Measurements from ENCODE around the gene PSMG3.

Gene PSMG3

DNA sequence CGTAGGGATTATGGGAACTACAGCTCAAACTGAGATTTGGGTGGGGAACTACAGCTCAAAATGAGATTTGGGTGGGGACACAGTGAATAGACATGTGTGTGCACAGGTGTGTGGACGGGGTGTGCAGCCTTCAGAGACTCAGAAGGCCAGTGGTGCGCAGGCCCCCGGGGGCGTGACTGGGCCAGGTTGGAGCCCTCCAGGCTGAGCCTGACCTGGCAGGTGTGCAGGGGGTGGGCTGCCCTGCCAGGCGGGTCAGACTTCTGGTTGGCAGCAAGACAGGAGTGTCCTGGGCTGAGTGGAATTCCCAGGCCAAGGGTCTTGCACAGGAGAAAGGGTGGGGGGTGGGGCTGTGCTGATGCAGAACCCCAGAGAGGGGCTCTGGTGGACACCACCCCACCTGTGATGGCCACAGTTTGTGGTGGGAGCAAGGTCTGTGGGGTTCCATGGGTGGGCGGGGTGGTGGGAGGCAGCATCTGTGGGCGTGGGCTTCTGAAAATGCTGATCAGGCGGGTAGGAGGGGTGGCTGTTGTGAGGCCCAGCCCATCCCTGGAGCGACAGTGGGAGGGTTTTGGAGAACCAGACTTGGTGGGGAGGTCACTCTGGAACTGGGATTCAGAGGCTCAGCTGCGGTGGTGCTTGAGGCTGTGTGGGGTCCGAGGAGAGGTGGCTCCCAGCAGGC lies 29.3 kb upstream of the PSMG3 start:
- Histone ChIP-seq H3K9ac (ENCODE audit: insufficient read length) (no peak overlapping the region), H3K36me3 (ENCODE audit: insufficient read depth, low read length) (no peaks in the 10 kb centered on the region), H3K27ac (no peak overlapping the region), H3K9me3 (ENCODE audit: low read depth, low read length) (no peaks in the 10 kb centered on the region), H3K4me3 (no peak overlapping the region)
- DNase-seq (ENCODE audit: low read depth, low spot score), result no peak
- TF ChIP-seq FOXP2 (optimal IDR thresholded peaks at IDR 0.05; ENCODE audit: control extremely low read depth, extremely low read length, insufficient read depth) (no peak), POLR2AphosphoS5 (IDR thresholded peaks at IDR 0.05; ENCODE audit: borderline replicate concordance, low read depth, low read length) (no peak), EZH2 (IDR thresholded peaks at IDR 0.05) (no peak)

DNA sequence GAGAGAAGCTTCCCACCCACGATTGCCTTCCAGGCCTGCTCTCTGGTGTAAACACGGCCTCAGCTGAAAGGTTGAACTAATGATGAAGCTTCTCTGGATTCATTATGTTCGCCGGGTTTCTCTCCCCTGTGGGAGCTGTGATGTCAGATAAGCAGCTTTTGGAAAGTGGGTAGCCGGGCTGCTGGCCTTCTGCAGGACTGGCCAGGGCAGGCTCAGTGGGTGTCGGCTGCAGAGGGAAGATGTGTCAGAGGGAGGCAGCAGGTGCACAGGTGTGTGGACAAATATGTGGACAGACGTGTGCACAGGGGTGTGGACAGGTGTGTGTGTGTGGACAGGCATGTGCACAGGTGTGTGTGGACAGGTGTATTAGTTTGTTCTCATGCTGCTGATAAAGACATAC lies 28.5 kb upstream of the PSMG3 start:
- Histone ChIP-seq H3K9ac (ENCODE audit: insufficient read length) (no peak overlapping the region), H3K4me3 (no peak overlapping the region), H3K36me3 (ENCODE audit: insufficient read depth, low read length) (no peaks in the 10 kb centered on the region), H3K9me3 (ENCODE audit: low read depth, low read length) (no peaks in the 10 kb centered on the region), H3K27ac (no peak overlapping the region)
- TF ChIP-seq EZH2 (IDR thresholded peaks at IDR 0.05) (no peak), FOXP2 (optimal IDR thresholded peaks at IDR 0.05; ENCODE audit: control extremely low read depth, extremely low read length, insufficient read depth) (no peak), POLR2AphosphoS5 (IDR thresholded peaks at IDR 0.05; ENCODE audit: borderline replicate concordance, low read depth, low read length) (no peak)
- no peak for DNase-seq (ENCODE audit: low read depth, low spot score)

DNA sequence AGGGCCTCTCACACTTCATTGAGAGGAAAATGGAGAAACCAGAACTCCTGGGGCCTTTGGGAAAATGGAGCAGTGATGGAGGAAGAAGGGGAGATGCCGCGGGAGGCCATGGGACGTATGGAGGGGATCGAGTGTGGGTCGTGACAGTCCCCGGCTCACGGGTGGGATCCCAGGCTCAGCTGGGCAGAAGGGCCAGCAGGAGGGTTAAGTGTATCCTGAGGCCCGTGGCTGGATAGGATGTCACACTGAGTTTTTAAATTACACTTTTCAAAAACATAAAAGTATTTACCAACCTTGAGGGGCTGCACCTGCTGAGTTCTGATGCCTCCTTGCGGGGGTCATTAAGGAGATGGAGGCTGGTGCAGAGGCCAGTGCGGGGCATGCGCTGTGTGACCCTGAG lies 28.0 kb upstream of the PSMG3 start:
- Histone ChIP-seq H3K4me3 (no peak overlapping the region), H3K9ac (ENCODE audit: insufficient read length) (no peak overlapping the region), H3K36me3 (ENCODE audit: insufficient read depth, low read length) (no peaks in the 10 kb centered on the region), H3K9me3 (ENCODE audit: low read depth, low read length) (no peaks in the 10 kb centered on the region), H3K27ac (no peak overlapping the region)
- no peak for TF ChIP-seq FOXP2 (optimal IDR thresholded peaks at IDR 0.05; ENCODE audit: control extremely low read depth, extremely low read length, insufficient read depth)
- no peak for TF ChIP-seq EZH2 (IDR thresholded peaks at IDR 0.05)
- TF ChIP-seq POLR2AphosphoS5 (IDR thresholded peaks at IDR 0.05; ENCODE audit: borderline replicate concordance, low read depth, low read length), result no peak
- no peak for DNase-seq (ENCODE audit: low read depth, low spot score)

DNA sequence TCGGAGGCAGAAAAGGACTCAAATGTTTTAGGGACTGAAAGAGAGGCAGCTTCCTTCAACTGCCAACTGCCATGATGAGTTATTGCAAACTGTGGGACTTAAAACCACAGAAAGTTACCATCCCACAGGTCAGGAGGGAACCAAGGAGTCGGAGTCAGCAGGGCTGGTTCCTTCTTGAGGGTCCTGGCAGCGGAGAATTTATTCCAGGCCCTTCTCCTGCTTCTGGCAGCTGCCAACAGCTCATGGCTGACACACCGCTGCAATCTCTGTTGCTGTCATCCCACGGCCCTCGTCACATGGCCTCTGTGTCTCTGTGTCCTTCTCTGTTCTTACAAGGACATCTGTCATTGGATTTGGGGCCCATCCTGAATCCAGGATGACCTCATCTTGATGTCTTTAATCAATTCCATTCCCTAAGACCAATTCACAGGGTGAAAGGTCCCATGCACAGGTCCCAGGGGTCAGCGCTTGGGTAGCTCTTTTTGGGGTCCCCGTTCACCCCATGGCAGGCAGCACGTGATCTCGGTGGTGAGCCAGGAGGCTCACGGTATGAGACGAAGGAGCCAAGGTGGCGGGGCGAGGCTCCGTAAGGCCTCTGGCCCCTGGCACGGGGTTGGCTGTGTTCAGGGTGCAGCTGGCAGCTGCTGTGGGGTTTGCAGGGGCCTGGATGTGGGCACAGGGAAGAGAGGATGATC lies 27.4 kb upstream of the PSMG3 start:
- Histone ChIP-seq H3K4me3 (no peak overlapping the region), H3K9me3 (ENCODE audit: low read depth, low read length) (no peaks in the 10 kb centered on the region), H3K27ac (no peak overlapping the region), H3K9ac (ENCODE audit: insufficient read length) (no peak overlapping the region), H3K36me3 (ENCODE audit: insufficient read depth, low read length) (no peaks in the 10 kb centered on the region)
- DNase-seq (ENCODE audit: low read depth, low spot score), result no peak
- TF ChIP-seq EZH2 (IDR thresholded peaks at IDR 0.05) (no peak), FOXP2 (optimal IDR thresholded peaks at IDR 0.05; ENCODE audit: control extremely low read depth, extremely low read length, insufficient read depth) (no peak), POLR2AphosphoS5 (IDR thresholded peaks at IDR 0.05; ENCODE audit: borderline replicate concordance, low read depth, low read length) (no peak)

DNA sequence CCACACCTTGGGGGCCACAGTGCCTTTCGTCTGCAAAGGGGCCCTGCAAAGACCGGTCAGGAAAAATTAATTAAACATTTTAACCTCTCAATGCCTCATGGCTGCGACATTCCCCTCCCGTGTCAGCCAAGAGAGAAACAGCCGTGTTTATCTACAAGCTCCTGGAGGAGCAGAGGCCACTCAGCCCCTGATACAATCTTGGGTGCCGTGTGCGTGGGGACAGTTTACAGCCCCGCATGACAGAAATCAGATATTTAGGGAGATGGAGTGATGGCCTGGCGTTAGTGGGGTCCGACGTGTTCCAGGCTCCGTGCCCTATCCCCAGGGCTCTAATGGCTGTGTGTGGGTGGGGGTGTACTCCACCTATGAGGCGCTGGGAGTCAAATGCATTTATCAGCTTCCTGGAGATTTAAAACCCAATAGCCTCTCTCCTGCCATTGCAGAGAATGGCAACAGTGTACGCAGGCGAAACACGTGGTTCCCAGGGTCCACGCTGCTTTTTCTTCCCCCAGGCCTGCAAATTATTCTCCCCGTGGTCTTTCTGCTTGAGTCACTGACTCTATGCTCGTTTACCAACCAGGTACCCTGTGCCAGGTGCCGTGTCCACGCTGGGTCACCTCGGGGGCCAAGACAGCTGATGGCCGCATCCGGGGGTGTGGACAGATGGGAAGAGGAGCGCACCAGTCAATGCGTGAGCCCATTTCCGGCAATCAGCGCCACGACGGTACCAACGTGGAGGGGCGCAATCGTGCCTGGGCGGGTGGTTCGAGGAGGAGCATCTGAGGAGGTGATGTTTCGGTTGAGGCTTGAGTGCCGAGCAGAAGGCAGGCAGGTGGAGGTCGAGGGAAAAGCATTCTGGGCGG lies 26.6 kb upstream of the PSMG3 start:
- Histone ChIP-seq H3K9me3 (ENCODE audit: low read depth, low read length) (no peaks in the 10 kb centered on the region), H3K9ac (ENCODE audit: insufficient read length) (no peak overlapping the region), H3K4me3 (no peak overlapping the region), H3K27ac (no peak overlapping the region), H3K36me3 (ENCODE audit: insufficient read depth, low read length) (no peaks in the 10 kb centered on the region)
- no peak for TF ChIP-seq POLR2AphosphoS5 (IDR thresholded peaks at IDR 0.05; ENCODE audit: borderline replicate concordance, low read depth, low read length)
- TF ChIP-seq EZH2 (IDR thresholded peaks at IDR 0.05), result no peak
- no peak for TF ChIP-seq FOXP2 (optimal IDR thresholded peaks at IDR 0.05; ENCODE audit: control extremely low read depth, extremely low read length, insufficient read depth)
- DNase-seq (ENCODE audit: low read depth, low spot score), result no peak

DNA sequence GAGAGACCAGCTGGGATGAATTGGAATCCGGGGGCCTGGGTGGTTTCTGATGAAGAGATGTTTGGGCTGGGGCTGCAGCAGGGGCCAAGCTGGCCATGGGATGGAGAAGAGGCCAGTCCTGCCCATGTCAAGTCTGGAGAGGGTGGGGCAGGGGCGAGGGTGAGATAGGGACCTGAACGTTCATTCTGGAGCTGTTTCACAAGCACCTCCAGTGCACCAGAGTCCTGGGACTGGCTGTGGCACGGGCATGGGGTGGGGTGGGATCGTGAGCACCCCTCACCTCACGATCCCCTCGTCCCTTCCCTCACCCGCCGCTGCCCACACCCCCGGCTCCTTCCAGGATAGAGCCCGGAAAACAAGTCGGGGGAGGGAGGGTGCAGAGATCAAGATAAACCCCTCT lies 25.8 kb upstream of the PSMG3 start:
- H3K9ac ChIP-seq (ENCODE audit: insufficient read length), result no peak overlapping the region
- no peak for DNase-seq (ENCODE audit: low read depth, low spot score)
- no peak for TF ChIP-seq EZH2 (IDR thresholded peaks at IDR 0.05)
- no peak for TF ChIP-seq FOXP2 (optimal IDR thresholded peaks at IDR 0.05; ENCODE audit: control extremely low read depth, extremely low read length, insufficient read depth)
- no peak for TF ChIP-seq POLR2AphosphoS5 (IDR thresholded peaks at IDR 0.05; ENCODE audit: borderline replicate concordance, low read depth, low read length)
- no peaks in the 10 kb centered on the region for H3K36me3 ChIP-seq (ENCODE audit: insufficient read depth, low read length)
- H3K4me3 ChIP-seq, result no peak overlapping the region
- no peak overlapping the region for H3K27ac ChIP-seq
- no peaks in the 10 kb centered on the region for H3K9me3 ChIP-seq (ENCODE audit: low read depth, low read length)

DNA sequence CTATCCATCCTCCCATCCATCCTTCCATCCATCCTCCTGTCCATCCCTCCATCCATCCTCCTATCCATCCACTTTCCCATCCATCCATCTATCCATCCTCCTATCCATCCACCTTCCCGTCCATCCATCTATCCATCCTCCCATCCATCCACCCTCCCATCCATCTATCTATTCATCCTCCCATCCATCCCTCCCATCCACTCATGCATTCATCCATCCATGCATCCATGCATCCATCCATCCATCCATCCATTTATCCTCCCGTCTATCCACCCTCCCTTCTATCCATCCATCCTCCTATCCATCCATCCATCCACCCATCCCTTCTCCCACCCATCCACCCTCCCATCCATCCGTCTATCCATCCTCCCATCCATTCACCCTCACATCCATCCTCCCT lies 25.2 kb upstream of the PSMG3 start:
- no peak overlapping the region for H3K4me3 ChIP-seq
- DNase-seq (ENCODE audit: low read depth, low spot score), result no peak
- H3K27ac ChIP-seq, result no peak overlapping the region
- no peaks in the 10 kb centered on the region for H3K9me3 ChIP-seq (ENCODE audit: low read depth, low read length)
- no peaks in the 10 kb centered on the region for H3K36me3 ChIP-seq (ENCODE audit: insufficient read depth, low read length)
- no peak for TF ChIP-seq EZH2 (IDR thresholded peaks at IDR 0.05)
- TF ChIP-seq POLR2AphosphoS5 (IDR thresholded peaks at IDR 0.05; ENCODE audit: borderline replicate concordance, low read depth, low read length), result no peak
- no peak for TF ChIP-seq FOXP2 (optimal IDR thresholded peaks at IDR 0.05; ENCODE audit: control extremely low read depth, extremely low read length, insufficient read depth)
- no peak overlapping the region for H3K9ac ChIP-seq (ENCODE audit: insufficient read length)

DNA sequence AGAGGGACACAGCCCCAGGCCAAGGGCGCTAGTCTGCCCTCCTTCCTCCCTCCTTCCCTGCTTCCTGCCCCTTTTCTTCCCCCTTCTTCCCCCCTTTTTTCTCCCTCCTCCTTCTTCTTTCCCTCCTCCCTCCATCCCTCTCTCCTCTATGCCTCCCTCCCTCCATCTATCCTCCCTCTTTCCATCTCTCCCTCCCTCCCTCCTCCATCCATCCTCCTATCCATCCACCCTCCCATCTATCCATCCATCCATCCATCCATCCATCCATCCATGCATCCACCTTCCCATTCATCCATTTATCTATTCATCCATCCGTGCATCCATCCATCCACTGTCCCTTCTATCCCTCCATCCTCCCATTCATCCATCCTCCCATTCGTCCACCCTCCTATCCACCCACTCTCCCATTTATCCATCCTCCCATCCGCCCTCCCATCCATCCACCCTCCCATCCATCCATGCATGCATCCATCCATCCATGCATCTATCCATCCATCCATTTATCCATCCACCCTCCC lies 24.1 kb upstream of the PSMG3 start:
- no peak overlapping the region for H3K9ac ChIP-seq (ENCODE audit: insufficient read length)
- TF ChIP-seq FOXP2 (optimal IDR thresholded peaks at IDR 0.05; ENCODE audit: control extremely low read depth, extremely low read length, insufficient read depth) (no peak), EZH2 (IDR thresholded peaks at IDR 0.05) (no peak), POLR2AphosphoS5 (IDR thresholded peaks at IDR 0.05; ENCODE audit: borderline replicate concordance, low read depth, low read length) (no peak)
- DNase-seq (ENCODE audit: low read depth, low spot score), result no peak
- no peak overlapping the region for H3K4me3 ChIP-seq
- no peaks in the 10 kb centered on the region for H3K36me3 ChIP-seq (ENCODE audit: insufficient read depth, low read length)
- H3K27ac ChIP-seq, result no peak overlapping the region
- no peaks in the 10 kb centered on the region for H3K9me3 ChIP-seq (ENCODE audit: low read depth, low read length)

Measured in SK-N-MC (cell line).